Measurements from ENCODE around the gene PPP1R13L.
"Not testable (repeated sequence)": the region's sequence is repeated elsewhere in the genome, so short reads cannot be mapped to it uniquely, and the experiment has no call there.

Gene PPP1R13L

GRCh38 chr19:45404557-45405434 lies at the start of gene PPP1R13L:
Gene PPP1R13L, minus strand, starts transcription at chr19:45405069. Its CDS starts 6,751 bp downstream, at chr19:45398318.
- no peak for DNase-seq (ENCODE audit: low read depth)

GRCh38 chr19:45451850-45452387 lies 47.0 kb upstream of the PPP1R13L start:
- DNase-seq (ENCODE audit: low read depth): no peak

GRCh38 chr19:45451131-45451849 lies 46.4 kb upstream of the PPP1R13L start:
- DNase-seq (ENCODE audit: low read depth): no peak

- DNase-seq (ENCODE audit: low read depth): no peak
Observed at GRCh38 chr19:45450012-45450333, 45.1 kb upstream of the PPP1R13L start.

GRCh38 chr19:45448887-45449299 lies 44.0 kb upstream of the PPP1R13L start:
- DNase-seq (ENCODE audit: low read depth): no peak

GRCh38 chr19:45448425-45448756 lies 43.5 kb upstream of the PPP1R13L start:
- no peak for DNase-seq (ENCODE audit: low read depth)

GRCh38 chr19:45446944-45447343 lies 42.1 kb upstream of the PPP1R13L start:
- DNase-seq (ENCODE audit: low read depth): no peak

- no peak for DNase-seq (ENCODE audit: low read depth)
Observed at GRCh38 chr19:45446295-45446694, 41.4 kb upstream of the PPP1R13L start.

- no peak for DNase-seq (ENCODE audit: low read depth)
Observed at GRCh38 chr19:45445139-45445538, 40.3 kb upstream of the PPP1R13L start.

GRCh38 chr19:45444318-45445041 lies 39.6 kb upstream of the PPP1R13L start:
- DNase-seq (ENCODE audit: low read depth): no peak

GRCh38 chr19:45443462-45444317 lies 38.8 kb upstream of the PPP1R13L start:
- peak; percentile 88 for DNase-seq (ENCODE audit: low read depth)

GRCh38 chr19:45442778-45443461 lies 38.1 kb upstream of the PPP1R13L start:
- no peak for DNase-seq (ENCODE audit: low read depth)

- DNase-seq (ENCODE audit: low read depth): no peak
Observed at GRCh38 chr19:45442408-45442777, 37.5 kb upstream of the PPP1R13L start.

GRCh38 chr19:45440873-45441654 lies 36.2 kb upstream of the PPP1R13L start:
- DNase-seq (ENCODE audit: low read depth): no peak

- DNase-seq (ENCODE audit: low read depth): no peak
Observed at GRCh38 chr19:45440259-45440638, 35.4 kb upstream of the PPP1R13L start.

- no peak for DNase-seq (ENCODE audit: low read depth)
Observed at GRCh38 chr19:45439569-45440258, 34.8 kb upstream of the PPP1R13L start.

- no peak for DNase-seq (ENCODE audit: low read depth)
Observed at GRCh38 chr19:45439190-45439568, 34.3 kb upstream of the PPP1R13L start.

- DNase-seq (ENCODE audit: low read depth): no peak
Observed at GRCh38 chr19:45437328-45437727, 32.5 kb upstream of the PPP1R13L start.

- not testable (repeated sequence) for DNase-seq (ENCODE audit: low read depth)
Observed at GRCh38 chr19:45432543-45432942, 27.7 kb upstream of the PPP1R13L start.

GRCh38 chr19:45431008-45431407 lies 26.1 kb upstream of the PPP1R13L start:
- DNase-seq (ENCODE audit: low read depth): not testable (repeated sequence)
